GM23338 (cell line): ENCODE data around the gene PSMA3. TPM values are rescaled to one million over a fixed set of nuclear protein-coding genes. Genes with fewer than 3 reads are reported as not detected.

Experiments
- ATAC-seq: fragments of 200-7000 bp; cut with Tn5 transposase; 3 replicates; pipeline ENCODE4 v1.9.1; 2020
- DNase-seq: peaks from one replicate; pipeline ENCODE4 v3.0.0-alpha.2; 2015; ENCODE audit warnings: low spot score
- H2AFZ ChIP-seq: fragments of 200-600 bp; sonication (generic); 2 replicates; pipeline ENCODE4 v1.8.0; 2016; ENCODE audit warnings: antibody characterized with exemption, mild to moderate bottlenecking, moderate library complexity
- H3F3A ChIP-seq: fragments of 200-600 bp; sonication (generic); replicated peaks from 2 replicates; pipeline ENCODE4 v1.8.0; 2017; ENCODE audit warnings: antibody characterized with exemption, mixed run types, low read depth
- H3K27ac ChIP-seq: fragments of 200-600 bp; sonication (generic); 2 replicates; pipeline ENCODE4 v1.6.1; 2016; ENCODE audit warnings: low read depth
- H3K27me3 ChIP-seq: fragments of 200-600 bp; sonication (generic); 2 replicates; pipeline ENCODE4 v1.8.0; 2016; ENCODE audit warnings: mild to moderate bottlenecking, mixed run types, moderate library complexity; ENCODE audit not compliant: insufficient read depth
- H3K36me3 ChIP-seq: fragments of 200-600 bp; sonication (generic); 2 replicates; pipeline ENCODE4 v1.8.0; 2016; ENCODE audit warnings: mild to moderate bottlenecking; ENCODE audit not compliant: insufficient read depth
- H3K4me1 ChIP-seq: fragments of 200-600 bp; sonication (generic); 2 replicates; pipeline ENCODE4 v1.8.0; 2016; ENCODE audit warnings: mild to moderate bottlenecking, moderate library complexity; ENCODE audit not compliant: insufficient read depth
- H3K4me2 ChIP-seq: fragments of 200-600 bp; sonication (generic); 2 replicates; pipeline ENCODE4 v1.7.1; 2017; ENCODE audit warnings: mixed run types
- H3K4me3 ChIP-seq: fragments of 200-600 bp; sonication (generic); 2 replicates; pipeline ENCODE4 v1.6.1; 2016; ENCODE audit warnings: mixed run types
- H3K79me2 ChIP-seq: fragments of 200-600 bp; sonication (generic); replicated peaks from 2 replicates; pipeline ENCODE4 v1.8.0; 2017; ENCODE audit warnings: mild to moderate bottlenecking; ENCODE audit not compliant: insufficient read depth
- H3K9me2 ChIP-seq: fragments of 200-600 bp; sonication (generic); 2 replicates; pipeline ENCODE4 v1.8.0; 2017; ENCODE audit not compliant: insufficient read depth
- H4K20me1 ChIP-seq: fragments of 200-600 bp; sonication (generic); replicated peaks from 2 replicates; pipeline ENCODE4 v1.8.0; 2017; ENCODE audit warnings: mild to moderate bottlenecking; ENCODE audit not compliant: insufficient read depth
- H3K27ac Mint-ChIP-seq: 2 replicates; pipeline ENCODE4 v1.8.0; 2020; ENCODE audit warnings: inconsistent platforms, mild to moderate bottlenecking, moderate library complexity, mixed read lengths
- H3K27me3 Mint-ChIP-seq: 3 replicates; pipeline ENCODE4 v1.8.0; 2022; ENCODE audit warnings: low read depth, mild to moderate bottlenecking, moderate library complexity, mixed read lengths, inconsistent platforms; ENCODE audit not compliant: insufficient read depth, poor library complexity
- H3K36me3 Mint-ChIP-seq: 3 replicates; pipeline ENCODE4 v1.8.0; 2021; ENCODE audit warnings: low read depth, mild to moderate bottlenecking, inconsistent platforms, moderate library complexity, mixed read lengths
- H3K4me1 Mint-ChIP-seq: 3 replicates; pipeline ENCODE4 v1.8.0; 2020; ENCODE audit warnings: mild to moderate bottlenecking, inconsistent platforms, mixed read lengths
- H3K4me3 Mint-ChIP-seq: 3 replicates; pipeline ENCODE4 v1.8.0; 2021; ENCODE audit warnings: moderate library complexity, mild to moderate bottlenecking, inconsistent platforms, mixed read lengths
- H3K9me3 Mint-ChIP-seq: 3 replicates; pipeline ENCODE4 v1.8.0; 2020; ENCODE audit warnings: moderate library complexity, mild to moderate bottlenecking, inconsistent platforms, mixed read lengths
- CREB1 ChIP-seq: fragments of 250-450 bp; sonication (Bioruptor Pico); IDR thresholded peaks from 2 replicates; pipeline ENCODE4 v1.5.0; 2020; ENCODE audit warnings: low read depth, mild to moderate bottlenecking, moderate library complexity
- ETS1 ChIP-seq: IDR thresholded peaks from 2 replicates; pipeline ENCODE4 v1.6.1; 2016; ENCODE audit warnings: antibody characterized with exemption
- EZH2 ChIP-seq: fragments of 200-600 bp; sonication (generic); IDR thresholded peaks from one replicate; pipeline ENCODE4 v1.8.0; 2017; ENCODE audit warnings: antibody characterized with exemption, mild to moderate bottlenecking, low read depth; ENCODE audit not compliant: unreplicated experiment
- EZH2phosphoT487 ChIP-seq: fragments of 200-600 bp; sonication (generic); IDR thresholded peaks from one replicate; pipeline ENCODE4 v1.8.1; 2018; ENCODE audit warnings: antibody characterized with exemption; ENCODE audit not compliant: unreplicated experiment
- POLR2AphosphoS5 ChIP-seq: IDR thresholded peaks from 2 replicates; pipeline ENCODE4 v1.6.1; 2016; ENCODE audit warnings: antibody characterized with exemption, low read depth
- REST ChIP-seq: IDR thresholded peaks from one replicate; pipeline ENCODE4 v1.6.1; 2018; ENCODE audit warnings: antibody characterized with exemption; ENCODE audit not compliant: unreplicated experiment
- STAT1 ChIP-seq: IDR thresholded peaks from one replicate; pipeline ENCODE4 v1.6.1; 2016; ENCODE audit warnings: antibody characterized with exemption; ENCODE audit not compliant: unreplicated experiment
- ZNF114 ChIP-seq: fragments of 250-450 bp; sonication (Bioruptor Pico); IDR thresholded peaks from 2 replicates; pipeline ENCODE4 v1.5.0; 2020; ENCODE audit warnings: mild to moderate bottlenecking, moderate library complexity
- ZNF331 ChIP-seq: fragments of 250-450 bp; sonication (Bioruptor Pico); IDR thresholded peaks from 2 replicates; pipeline ENCODE4 v1.5.0; 2020; ENCODE audit warnings: low read depth, mild to moderate bottlenecking, moderate library complexity
- polyA plus RNA-seq: library from polyadenylated mRNA; unstranded; fragments of >200 nt; fragmentation: Nextera tagmentation; extraction: Ambion mirVana; gene quantifications from 2 replicates; pipeline ENCODE4 v1.2.1, GENCODE V29; 2016
- total RNA-seq: library from RNA; depleted of rRNA; stranded (reverse); fragments of >200 nt; shearing (Covaris generic); gene quantifications from 2 replicates; pipeline ENCODE4 v1.2.3, GENCODE V29; 2014
- TF ChIP-seq, protein P1 (sequence below): fragments of 250-450 bp; sonication (Bioruptor Pico); IDR thresholded peaks from 2 replicates; pipeline ENCODE4 v1.5.0; 2020; ENCODE audit warnings: mild to moderate bottlenecking, moderate library complexity

The PSMA3 gene
- total and polyA plus RNA-seq, 2 experiments from 2014 or later: 184 to 677 TPM

DNA sequence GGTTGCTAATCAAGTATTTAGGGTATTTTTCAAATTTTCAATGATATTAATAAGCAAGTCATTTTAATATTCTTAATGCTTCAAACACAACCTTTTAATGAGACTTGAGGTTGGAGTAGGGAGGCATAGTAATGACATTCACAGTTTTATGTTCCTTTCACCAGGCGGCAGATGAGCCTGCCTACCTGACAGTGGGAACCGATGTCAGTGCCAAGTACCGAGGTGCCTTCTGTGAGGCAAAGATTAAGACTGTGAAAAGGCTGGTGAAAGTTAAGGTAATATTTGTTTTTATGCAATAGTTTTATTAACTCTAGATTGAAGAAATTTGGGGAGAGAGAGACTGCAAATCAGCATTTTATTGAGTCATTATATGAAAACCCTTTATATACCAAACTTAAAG lies 56.8 kb downstream of the PSMA3 start (continued):
- TF ChIP-seq REST (no peak), ZNF114 (CRISPR knock-in tag) (no peak), ZNF331 (CRISPR knock-in tag) (no peak)

DNA sequence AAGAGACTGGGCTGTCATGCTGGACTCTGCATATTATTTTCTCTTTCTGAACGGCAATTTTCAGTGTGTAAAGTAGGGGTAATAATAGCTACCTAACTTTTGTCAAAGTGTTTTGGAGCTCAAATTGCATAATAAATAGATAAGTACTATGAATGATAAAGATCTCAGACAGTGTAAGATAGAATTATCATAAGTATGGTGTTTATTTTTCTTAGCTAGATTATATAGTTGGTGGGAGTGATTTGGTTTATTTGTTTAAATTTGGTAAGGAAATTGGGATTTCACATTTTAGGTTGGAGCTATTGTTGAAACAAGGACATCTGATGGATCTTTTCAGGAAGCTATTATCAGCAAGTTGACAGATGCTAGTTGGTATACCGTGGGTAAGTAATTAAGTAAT lies 61.1 kb downstream of the PSMA3 start:
- H3K27me3 ChIP-seq: no peaks in the 10 kb centered on the region
- no peaks in the 10 kb centered on the region for H3K4me1 ChIP-seq
- Mint-ChIP-seq H3K9me3 (no peaks in the 10 kb centered on the region), H3K27ac (no peak overlapping the region), H3K27me3 (no peaks in the 10 kb centered on the region), H3K36me3 (peaks cover 33% of the 10 kb centered on the region), H3K4me1 (no peaks in the 10 kb centered on the region), H3K4me3 (no peak overlapping the region)
- H3K4me2 ChIP-seq: no peak overlapping the region
- no peak for ATAC-seq
- no peak overlapping the region for H2AFZ ChIP-seq
- H3K9me2 ChIP-seq: no peaks in the 10 kb centered on the region
- 0 out of 2 replicates have a peak, but pooled peaks cover 7% of the 10 kb centered on the region for H4K20me1 ChIP-seq
- no peak overlapping the region for H3K27ac ChIP-seq
- peaks cover 2% of the 10 kb centered on the region; the same call in 1 of the 2 replicates for H3K36me3 ChIP-seq
- TF ChIP-seq, protein P1, sequence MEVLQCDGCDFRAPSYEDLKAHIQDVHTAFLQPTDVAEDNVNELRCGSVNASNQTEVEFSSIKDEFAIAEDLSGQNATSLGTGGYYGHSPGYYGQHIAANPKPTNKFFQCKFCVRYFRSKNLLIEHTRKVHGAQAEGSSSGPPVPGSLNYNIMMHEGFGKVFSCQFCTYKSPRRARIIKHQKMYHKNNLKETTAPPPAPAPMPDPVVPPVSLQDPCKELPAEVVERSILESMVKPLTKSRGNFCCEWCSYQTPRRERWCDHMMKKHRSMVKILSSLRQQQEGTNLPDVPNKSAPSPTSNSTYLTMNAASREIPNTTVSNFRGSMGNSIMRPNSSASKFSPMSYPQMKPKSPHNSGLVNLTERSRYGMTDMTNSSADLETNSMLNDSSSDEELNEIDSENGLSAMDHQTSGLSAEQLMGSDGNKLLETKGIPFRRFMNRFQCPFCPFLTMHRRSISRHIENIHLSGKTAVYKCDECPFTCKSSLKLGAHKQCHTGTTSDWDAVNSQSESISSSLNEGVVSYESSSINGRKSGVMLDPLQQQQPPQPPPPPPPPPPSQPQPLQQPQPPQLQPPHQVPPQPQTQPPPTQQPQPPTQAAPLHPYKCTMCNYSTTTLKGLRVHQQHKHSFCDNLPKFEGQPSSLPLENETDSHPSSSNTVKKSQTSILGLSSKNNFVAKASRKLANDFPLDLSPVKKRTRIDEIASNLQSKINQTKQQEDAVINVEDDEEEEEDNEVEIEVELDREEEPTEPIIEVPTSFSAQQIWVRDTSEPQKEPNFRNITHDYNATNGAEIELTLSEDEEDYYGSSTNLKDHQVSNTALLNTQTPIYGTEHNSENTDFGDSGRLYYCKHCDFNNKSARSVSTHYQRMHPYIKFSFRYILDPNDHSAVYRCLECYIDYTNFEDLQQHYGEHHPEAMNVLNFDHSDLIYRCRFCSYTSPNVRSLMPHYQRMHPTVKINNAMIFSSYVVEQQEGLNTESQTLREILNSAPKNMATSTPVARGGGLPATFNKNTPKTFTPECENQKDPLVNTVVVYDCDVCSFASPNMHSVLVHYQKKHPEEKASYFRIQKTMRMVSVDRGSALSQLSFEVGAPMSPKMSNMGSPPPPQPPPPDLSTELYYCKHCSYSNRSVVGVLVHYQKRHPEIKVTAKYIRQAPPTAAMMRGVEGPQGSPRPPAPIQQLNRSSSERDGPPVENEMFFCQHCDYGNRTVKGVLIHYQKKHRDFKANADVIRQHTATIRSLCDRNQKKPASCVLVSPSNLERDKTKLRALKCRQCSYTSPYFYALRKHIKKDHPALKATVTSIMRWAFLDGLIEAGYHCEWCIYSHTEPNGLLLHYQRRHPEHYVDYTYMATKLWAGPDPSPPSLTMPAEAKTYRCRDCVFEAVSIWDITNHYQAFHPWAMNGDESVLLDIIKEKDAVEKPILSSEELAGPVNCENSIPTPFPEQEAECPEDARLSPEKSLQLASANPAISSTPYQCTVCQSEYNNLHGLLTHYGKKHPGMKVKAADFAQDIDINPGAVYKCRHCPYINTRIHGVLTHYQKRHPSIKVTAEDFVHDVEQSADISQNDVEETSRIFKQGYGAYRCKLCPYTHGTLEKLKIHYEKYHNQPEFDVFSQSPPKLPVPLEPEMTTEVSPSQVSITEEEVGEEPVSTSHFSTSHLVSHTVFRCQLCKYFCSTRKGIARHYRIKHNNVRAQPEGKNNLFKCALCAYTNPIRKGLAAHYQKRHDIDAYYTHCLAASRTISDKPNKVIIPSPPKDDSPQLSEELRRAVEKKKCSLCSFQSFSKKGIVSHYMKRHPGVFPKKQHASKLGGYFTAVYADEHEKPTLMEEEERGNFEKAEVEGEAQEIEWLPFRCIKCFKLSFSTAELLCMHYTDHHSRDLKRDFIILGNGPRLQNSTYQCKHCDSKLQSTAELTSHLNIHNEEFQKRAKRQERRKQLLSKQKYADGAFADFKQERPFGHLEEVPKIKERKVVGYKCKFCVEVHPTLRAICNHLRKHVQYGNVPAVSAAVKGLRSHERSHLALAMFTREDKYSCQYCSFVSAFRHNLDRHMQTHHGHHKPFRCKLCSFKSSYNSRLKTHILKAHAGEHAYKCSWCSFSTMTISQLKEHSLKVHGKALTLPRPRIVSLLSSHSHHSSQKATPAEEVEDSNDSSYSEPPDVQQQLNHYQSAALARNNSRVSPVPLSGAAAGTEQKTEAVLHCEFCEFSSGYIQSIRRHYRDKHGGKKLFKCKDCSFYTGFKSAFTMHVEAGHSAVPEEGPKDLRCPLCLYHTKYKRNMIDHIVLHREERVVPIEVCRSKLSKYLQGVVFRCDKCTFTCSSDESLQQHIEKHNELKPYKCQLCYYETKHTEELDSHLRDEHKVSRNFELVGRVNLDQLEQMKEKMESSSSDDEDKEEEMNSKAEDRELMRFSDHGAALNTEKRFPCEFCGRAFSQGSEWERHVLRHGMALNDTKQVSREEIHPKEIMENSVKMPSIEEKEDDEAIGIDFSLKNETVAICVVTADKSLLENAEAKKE: no peak
- TF ChIP-seq ETS1: no peak
- no peak for TF ChIP-seq EZH2
- TF ChIP-seq EZH2phosphoT487: no peak
- TF ChIP-seq STAT1: no peak
- no peak for TF ChIP-seq CREB1 (CRISPR knock-in tag)
- no peak for TF ChIP-seq POLR2AphosphoS5
- TF ChIP-seq ZNF331 (CRISPR knock-in tag): no peak
- DNase-seq: no peak
- H3K79me2 ChIP-seq: peaks cover 16% of the 10 kb centered on the region
- H3K4me3 ChIP-seq: no peak overlapping the region
- H3F3A ChIP-seq: no peaks in the 10 kb centered on the region
